Loucy (cell line): Measurements from ENCODE around the gene RARB.

Experiments used
- H2AFZ ChIP-seq: fragments of 200-600 bp; sonication (generic); 2 replicates; pipeline ENCODE4 v1.6.0; 2016; ENCODE audit warnings: antibody characterized with exemption, mild to moderate bottlenecking, low read length, moderate library complexity
- H3F3A ChIP-seq: fragments of 200-600 bp; 2 replicates; pipeline ENCODE4 v1.6.0; 2016; ENCODE audit warnings: antibody characterized with exemption, low read depth, mild to moderate bottlenecking
- H3K27me3 ChIP-seq: fragments of 200-600 bp; sonication (generic); 2 replicates; pipeline ENCODE4 v1.6.1; 2014; ENCODE audit warnings: low read length, mild to moderate bottlenecking; ENCODE audit not compliant: insufficient read depth, poor library complexity, severe bottlenecking
- H3K36me3 ChIP-seq: fragments of 200-600 bp; sonication (generic); 2 replicates; pipeline ENCODE4 v1.6.1; 2016; ENCODE audit warnings: low read length; ENCODE audit not compliant: insufficient read depth
- H3K4me1 ChIP-seq: fragments of 200-600 bp; sonication (generic); 2 replicates; pipeline ENCODE4 v1.5.1; 2014; ENCODE audit warnings: low read length, mild to moderate bottlenecking; ENCODE audit not compliant: insufficient read depth, poor library complexity, severe bottlenecking
- H3K4me2 ChIP-seq: fragments of 200-600 bp; sonication (generic); 2 replicates; pipeline ENCODE4 v1.6.0; 2014; ENCODE audit warnings: antibody characterized with exemption, low read length, low read depth, mild to moderate bottlenecking; ENCODE audit not compliant: poor library complexity, severe bottlenecking
- H3K4me3 ChIP-seq: fragments of 200-600 bp; sonication (generic); 2 replicates; pipeline ENCODE4 v1.5.1; 2014; ENCODE audit warnings: low read length, mild to moderate bottlenecking, mixed read lengths; ENCODE audit not compliant: poor library complexity, severe bottlenecking
- H3K79me2 ChIP-seq: fragments of 200-600 bp; sonication (generic); 2 replicates; pipeline ENCODE4 v1.6.1; 2014; ENCODE audit warnings: low read length; ENCODE audit not compliant: insufficient read depth
- H3K9ac ChIP-seq: fragments of 200-600 bp; sonication (generic); 2 replicates; pipeline ENCODE4 v1.6.0; 2014; ENCODE audit warnings: mild to moderate bottlenecking, low read depth, low read length, moderate library complexity; ENCODE audit not compliant: poor library complexity, severe bottlenecking
- H3K9me2 ChIP-seq: fragments of 200-600 bp; sonication (generic); replicated peaks from 2 replicates; pipeline ENCODE4 v1.6.1; 2016; ENCODE audit warnings: low read depth, low read length, mixed read lengths
- H3K9me3 ChIP-seq: fragments of 200-600 bp; sonication (generic); 2 replicates; pipeline ENCODE4 v1.6.1; 2014; ENCODE audit warnings: mild to moderate bottlenecking, antibody characterized with exemption, low read length, low read depth; ENCODE audit not compliant: insufficient read depth
- H4K20me1 ChIP-seq: fragments of 200-600 bp; sonication (generic); 2 replicates; pipeline ENCODE4 v1.6.0; 2014; ENCODE audit warnings: antibody characterized with exemption, low read length, mild to moderate bottlenecking; ENCODE audit not compliant: insufficient read depth, poor library complexity, severe bottlenecking
- CTCF ChIP-seq: fragments of 200-600 bp; sonication (generic); conservative IDR thresholded peaks from 2 replicates; pipeline ENCODE4 v1.5.1; 2014; ENCODE audit warnings: mild to moderate bottlenecking, antibody characterized with exemption, low read length
- EZH2phosphoT487 ChIP-seq: fragments of 200-600 bp; IDR thresholded peaks from 2 replicates; pipeline ENCODE4 v1.6.1; 2018; ENCODE audit warnings: antibody characterized with exemption, mild to moderate bottlenecking, moderate library complexity, borderline replicate concordance

Gene RARB

GRCh38 chr3:25511972-25512721, 84.1 kb downstream of the RARB start:
- no peak overlapping the region for H2AFZ ChIP-seq
- no peaks in the 10 kb centered on the region for H3K9me2 ChIP-seq
- no peak overlapping the region for H3K9ac ChIP-seq
- H3K79me2 ChIP-seq, result no peaks in the 10 kb centered on the region
- H3F3A ChIP-seq, result no peaks in the 10 kb centered on the region
- H3K4me1 ChIP-seq, result no peaks in the 10 kb centered on the region
- no peak overlapping the region for H3K4me2 ChIP-seq
- H3K4me3 ChIP-seq, result no peak overlapping the region
- no peaks in the 10 kb centered on the region for H3K9me3 ChIP-seq
- H4K20me1 ChIP-seq, result no peaks in the 10 kb centered on the region
- no peak for TF ChIP-seq CTCF
- no peak for TF ChIP-seq EZH2phosphoT487
- H3K27me3 ChIP-seq, result no peaks in the 10 kb centered on the region
- no peaks in the 10 kb centered on the region for H3K36me3 ChIP-seq

GRCh38 chr3:25513642-25514266, 85.7 kb downstream of the RARB start:
- H3K9me3 ChIP-seq, result no peaks in the 10 kb centered on the region
- H3K27me3 ChIP-seq, result no peaks in the 10 kb centered on the region
- no peaks in the 10 kb centered on the region for H3K4me1 ChIP-seq
- H3K79me2 ChIP-seq, result no peaks in the 10 kb centered on the region
- H3K4me2 ChIP-seq, result no peak overlapping the region
- no peaks in the 10 kb centered on the region for H3F3A ChIP-seq
- H3K36me3 ChIP-seq, result no peaks in the 10 kb centered on the region
- no peak overlapping the region for H3K4me3 ChIP-seq
- no peaks in the 10 kb centered on the region for H3K9me2 ChIP-seq
- TF ChIP-seq CTCF (no peak), EZH2phosphoT487 (no peak)
- H2AFZ ChIP-seq, result peak overlapping the region; percentile 44
- H3K9ac ChIP-seq, result no peak overlapping the region
- no peaks in the 10 kb centered on the region for H4K20me1 ChIP-seq

- H4K20me1 ChIP-seq, result no peaks in the 10 kb centered on the region
- no peaks in the 10 kb centered on the region for H3K9me3 ChIP-seq
- no peaks in the 10 kb centered on the region for H3K79me2 ChIP-seq
- no peak overlapping the region for H3K9ac ChIP-seq
- no peak overlapping the region for H2AFZ ChIP-seq
- H3K36me3 ChIP-seq, result no peaks in the 10 kb centered on the region
- TF ChIP-seq CTCF (no peak), EZH2phosphoT487 (no peak)
- H3K4me1 ChIP-seq, result no peaks in the 10 kb centered on the region
- no peak overlapping the region for H3K4me3 ChIP-seq
- no peaks in the 10 kb centered on the region for H3K9me2 ChIP-seq
- no peaks in the 10 kb centered on the region for H3F3A ChIP-seq
- H3K4me2 ChIP-seq, result no peak overlapping the region
- no peaks in the 10 kb centered on the region for H3K27me3 ChIP-seq
These were observed 87.1 kb downstream of the RARB start for GRCh38 chr3:25515171-25515570.
